HG02642 (cell line): ENCODE results near the gene ERBB2.

Source experiments
- ATAC-seq: cut with Tn5 transposase; IDR thresholded peaks from one replicate; pipeline ENCODE4 v1.9.1; 2021; ENCODE audit warnings: mild to moderate bottlenecking; ENCODE audit not compliant: unreplicated experiment, poor library complexity

The ERBB2 gene

GRCh38 chr17:39664581-39665561, 35.0 kb upstream of the ERBB2 start, which contains the start of gene TCAP:
TCAP (plus strand) TSS chr17:39665349; CDS start chr17:39665360, 11 bp downstream.
- no peak for ATAC-seq

GRCh38 chr17:39665642-39666224, 34.1 kb upstream of the ERBB2 start:
- no peak for ATAC-seq

- ATAC-seq: no peak
Observed at GRCh38 chr17:39666231-39666600, 33.6 kb upstream of the ERBB2 start.

GRCh38 chr17:39666601-39667261, 33.1 kb upstream of the ERBB2 start:
- ATAC-seq: no peak

- no peak for ATAC-seq
Observed at GRCh38 chr17:39667262-39667944, 32.5 kb upstream of the ERBB2 start.

GRCh38 chr17:39667945-39668924, 31.6 kb upstream of the ERBB2 start, which contains the start of gene PNMT:
PNMT (plus strand) TSS chr17:39668453; CDS start chr17:39668476, 23 bp downstream.
- ATAC-seq: peak; percentile 46

GRCh38 chr17:39669897-39670735, 29.7 kb upstream of the ERBB2 start:
- ATAC-seq: no peak

GRCh38 chr17:39670746-39671145, 29.1 kb upstream of the ERBB2 start:
- ATAC-seq: no peak

GRCh38 chr17:39671651-39672521, 28.0 kb upstream of the ERBB2 start:
- no peak for ATAC-seq

- no peak for ATAC-seq
Observed at GRCh38 chr17:39672522-39673334, 27.1 kb upstream of the ERBB2 start.

- no peak for ATAC-seq
Observed at GRCh38 chr17:39673335-39674081, 26.4 kb upstream of the ERBB2 start.

GRCh38 chr17:39674179-39674578, 25.7 kb upstream of the ERBB2 start:
- no peak for ATAC-seq

GRCh38 chr17:39674702-39675389, 25.0 kb upstream of the ERBB2 start:
- ATAC-seq: no peak

- no peak for ATAC-seq
Observed at GRCh38 chr17:39675390-39676082, 24.3 kb upstream of the ERBB2 start.
